Colonic mucosa (tissue), 4 donors: ENCODE data around the gene ALLC. TPM values are rescaled to one million over a fixed set of nuclear protein-coding genes. Genes with fewer than 3 reads are reported as not detected.

Source experiments
- DNase-seq: peaks from one replicate; pipeline ENCODE4 v3.0.0-alpha.2; 2020
- H3K27ac ChIP-seq: fragments of 200-600 bp; one replicate; pipeline ENCODE4 v1.8.0; 2021
- H3K27me3 ChIP-seq: fragments of 200-600 bp; one replicate; pipeline ENCODE4 v1.8.0; 2021
- H3K36me3 ChIP-seq: fragments of 200-600 bp; one replicate; pipeline ENCODE4 v1.8.0; 2021
- H3K4me1 ChIP-seq: fragments of 200-600 bp; one replicate; pipeline ENCODE4 v1.8.0; 2021; ENCODE audit warnings: mild to moderate bottlenecking
- H3K4me3 ChIP-seq: fragments of 200-600 bp; one replicate; pipeline ENCODE4 v1.8.0; 2021
- H3K9ac ChIP-seq, 2 donors: one replicate each; pipeline ENCODE4 v1.7.0; 2013; ENCODE audit warnings: control low read depth in 2 of 2, low read depth in 2 of 2, low read length in 2 of 2
- H3K9me3 ChIP-seq: fragments of 200-600 bp; one replicate; pipeline ENCODE4 v1.8.0; 2021
- CTCF ChIP-seq: fragments of 200-600 bp; IDR thresholded peaks from one replicate; pipeline ENCODE4 v1.8.0; 2022; ENCODE audit warnings: antibody characterized with exemption, mild to moderate bottlenecking
- intact Hi-C: fragments of 100-400 bp; cut with DNase I; formaldehyde crosslinking; loops from one replicate; pipeline ENCODE4 v1.14.1; 2022
- total RNA-seq, 2 donors: library from RNA; stranded (reverse); fragmentation: NEBNext Ultra II Directional in 1 of 2; extraction: Animal tissue kit (Norgen Biotek cat#: 25700) in 1 of 2; gene quantifications; one replicate each; pipeline ENCODE4 v1.2.1, GENCODE V29; 2021
- donor health status: healthy.
- donor health status: DM: no; HTN: no; CAD: no.
- donor health status: DM: no; HTN: no; CAD: no.

The ALLC gene
- total RNA-seq, 2 donors from 2014 or later, result not detected

- intact Hi-C loops, result no loop called here
- TF ChIP-seq CTCF, result no peak
- no peaks in the 10 kb centered on the region for H3K4me1 ChIP-seq
- H3K36me3 ChIP-seq, result no peaks in the 10 kb centered on the region
- no peaks in the 10 kb centered on the region for H3K9me3 ChIP-seq
- H3K27ac ChIP-seq, result no peak overlapping the region
- no peak overlapping the region for H3K9ac ChIP-seq
- no peak for DNase-seq
- H3K27me3 ChIP-seq, result no peaks in the 10 kb centered on the region
- H3K4me3 ChIP-seq, result no peak overlapping the region
These were observed 32.2 kb downstream of the ALLC start for GRCh38 chr2:3689998-3690748.

GRCh38 chr2:3692375-3692774, 34.4 kb downstream of the ALLC start:
- Histone ChIP-seq H3K9ac (no peak overlapping the region), H3K27me3 (no peaks in the 10 kb centered on the region), H3K36me3 (no peaks in the 10 kb centered on the region), H3K27ac (no peak overlapping the region), H3K9me3 (no peaks in the 10 kb centered on the region), H3K4me3 (no peak overlapping the region), H3K4me1 (no peaks in the 10 kb centered on the region)
- intact Hi-C loops, result no loop called here
- no peak for TF ChIP-seq CTCF
- DNase-seq, result no peak

GRCh38 chr2:3696545-3696944, 38.5 kb downstream of the ALLC start:
- no peaks in the 10 kb centered on the region for H3K9me3 ChIP-seq
- intact Hi-C loops, result no loop called here
- no peak overlapping the region for H3K4me3 ChIP-seq
- no peak overlapping the region for H3K9ac ChIP-seq
- no peak for TF ChIP-seq CTCF
- H3K4me1 ChIP-seq, result no peaks in the 10 kb centered on the region
- no peaks in the 10 kb centered on the region for H3K27me3 ChIP-seq
- H3K36me3 ChIP-seq, result no peaks in the 10 kb centered on the region
- no peak overlapping the region for H3K27ac ChIP-seq
- DNase-seq, result no peak

GRCh38 chr2:3701071-3701470, 43.1 kb downstream of the ALLC start:
- Histone ChIP-seq H3K36me3 (no peaks in the 10 kb centered on the region), H3K27ac (no peak overlapping the region)

GRCh38 chr2:3703236-3703756, 45.3 kb downstream of the ALLC start, which contains the start of gene DCDC2C:
Gene DCDC2C (plus strand): TSS chr2:3703575. CDS start chr2:3703752, 177 bp downstream.
- no peak for TF ChIP-seq CTCF
- Histone ChIP-seq H3K4me3 (no peak within 1 kb of the TSS), H3K36me3 (no peaks in the 10 kb centered on the region), H3K4me1 (no peaks in the 10 kb centered on the region), H3K27me3 (no peaks in the 10 kb centered on the region), H3K9ac (no peak within 1 kb of the TSS), H3K9me3 (no peaks in the 10 kb centered on the region), H3K27ac (no peak within 1 kb of the TSS)
- no peak for DNase-seq
- intact Hi-C loops, result no loop called here

More at GRCh38 chr2:3701071-3701470, 43.1 kb downstream of the ALLC start:
- Histone ChIP-seq H3K27me3 (no peaks in the 10 kb centered on the region), H3K4me3 (no peak overlapping the region), H3K4me1 (no peaks in the 10 kb centered on the region), H3K9ac (no peak overlapping the region), H3K9me3 (no peaks in the 10 kb centered on the region)
- intact Hi-C loops, result no loop called here
- TF ChIP-seq CTCF, result no peak
- no peak for DNase-seq
